Mammary epithelial cell (primary cell): ENCODE measurements around the gene RNF220.

Source experiments
- EZH2 ChIP-seq: IDR thresholded peaks from 2 replicates; pipeline ENCODE4 v1.6.1; 2012; ENCODE audit warnings: low read length, inconsistent platforms, borderline replicate concordance
- TF ChIP-seq, protein P1 (sequence below), 2 donors: IDR thresholded peaks in 1 of 2; conservative IDR thresholded peaks in 1 of 2; 2 replicates each; pipeline ENCODE4 v1.5.1; 2011 to 2012; ENCODE audit warnings: inconsistent platforms in 2 of 2, low read length in 2 of 2, mild to moderate bottlenecking in 2 of 2, control low read depth in 1 of 2, low read depth in 1 of 2; ENCODE audit not compliant: insufficient read depth in 1 of 2; ENCODE audit errors: extremely low read depth in 1 of 2

- TF ChIP-seq EZH2, result no peak
- TF ChIP-seq, protein P1, sequence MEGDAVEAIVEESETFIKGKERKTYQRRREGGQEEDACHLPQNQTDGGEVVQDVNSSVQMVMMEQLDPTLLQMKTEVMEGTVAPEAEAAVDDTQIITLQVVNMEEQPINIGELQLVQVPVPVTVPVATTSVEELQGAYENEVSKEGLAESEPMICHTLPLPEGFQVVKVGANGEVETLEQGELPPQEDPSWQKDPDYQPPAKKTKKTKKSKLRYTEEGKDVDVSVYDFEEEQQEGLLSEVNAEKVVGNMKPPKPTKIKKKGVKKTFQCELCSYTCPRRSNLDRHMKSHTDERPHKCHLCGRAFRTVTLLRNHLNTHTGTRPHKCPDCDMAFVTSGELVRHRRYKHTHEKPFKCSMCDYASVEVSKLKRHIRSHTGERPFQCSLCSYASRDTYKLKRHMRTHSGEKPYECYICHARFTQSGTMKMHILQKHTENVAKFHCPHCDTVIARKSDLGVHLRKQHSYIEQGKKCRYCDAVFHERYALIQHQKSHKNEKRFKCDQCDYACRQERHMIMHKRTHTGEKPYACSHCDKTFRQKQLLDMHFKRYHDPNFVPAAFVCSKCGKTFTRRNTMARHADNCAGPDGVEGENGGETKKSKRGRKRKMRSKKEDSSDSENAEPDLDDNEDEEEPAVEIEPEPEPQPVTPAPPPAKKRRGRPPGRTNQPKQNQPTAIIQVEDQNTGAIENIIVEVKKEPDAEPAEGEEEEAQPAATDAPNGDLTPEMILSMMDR (conservative IDR thresholded peaks at IDR 0.05 in 1 of 2, IDR thresholded peaks at IDR 0.05 in 1 of 2; ENCODE audit: extremely low read depth in 1 of 2, insufficient read depth in 1 of 2, low read depth in 1 of 2, low read length in 2 of 2), result no peak
These were observed 131.5 kb downstream of the RNF220 start for GRCh38 chr1:44536357-44537209.
